IPS-NIHi7 (cell line): ENCODE results near the gene KCNF1.

ENCODE experiments used
- DNase-seq: peaks from one replicate; pipeline ENCODE4 v3.0.0; 2012; ENCODE audit warnings: mixed read lengths; ENCODE audit errors: extremely low spot score

KCNF1 gene, protein sequence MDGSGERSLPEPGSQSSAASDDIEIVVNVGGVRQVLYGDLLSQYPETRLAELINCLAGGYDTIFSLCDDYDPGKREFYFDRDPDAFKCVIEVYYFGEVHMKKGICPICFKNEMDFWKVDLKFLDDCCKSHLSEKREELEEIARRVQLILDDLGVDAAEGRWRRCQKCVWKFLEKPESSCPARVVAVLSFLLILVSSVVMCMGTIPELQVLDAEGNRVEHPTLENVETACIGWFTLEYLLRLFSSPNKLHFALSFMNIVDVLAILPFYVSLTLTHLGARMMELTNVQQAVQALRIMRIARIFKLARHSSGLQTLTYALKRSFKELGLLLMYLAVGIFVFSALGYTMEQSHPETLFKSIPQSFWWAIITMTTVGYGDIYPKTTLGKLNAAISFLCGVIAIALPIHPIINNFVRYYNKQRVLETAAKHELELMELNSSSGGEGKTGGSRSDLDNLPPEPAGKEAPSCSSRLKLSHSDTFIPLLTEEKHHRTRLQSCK

DNA sequence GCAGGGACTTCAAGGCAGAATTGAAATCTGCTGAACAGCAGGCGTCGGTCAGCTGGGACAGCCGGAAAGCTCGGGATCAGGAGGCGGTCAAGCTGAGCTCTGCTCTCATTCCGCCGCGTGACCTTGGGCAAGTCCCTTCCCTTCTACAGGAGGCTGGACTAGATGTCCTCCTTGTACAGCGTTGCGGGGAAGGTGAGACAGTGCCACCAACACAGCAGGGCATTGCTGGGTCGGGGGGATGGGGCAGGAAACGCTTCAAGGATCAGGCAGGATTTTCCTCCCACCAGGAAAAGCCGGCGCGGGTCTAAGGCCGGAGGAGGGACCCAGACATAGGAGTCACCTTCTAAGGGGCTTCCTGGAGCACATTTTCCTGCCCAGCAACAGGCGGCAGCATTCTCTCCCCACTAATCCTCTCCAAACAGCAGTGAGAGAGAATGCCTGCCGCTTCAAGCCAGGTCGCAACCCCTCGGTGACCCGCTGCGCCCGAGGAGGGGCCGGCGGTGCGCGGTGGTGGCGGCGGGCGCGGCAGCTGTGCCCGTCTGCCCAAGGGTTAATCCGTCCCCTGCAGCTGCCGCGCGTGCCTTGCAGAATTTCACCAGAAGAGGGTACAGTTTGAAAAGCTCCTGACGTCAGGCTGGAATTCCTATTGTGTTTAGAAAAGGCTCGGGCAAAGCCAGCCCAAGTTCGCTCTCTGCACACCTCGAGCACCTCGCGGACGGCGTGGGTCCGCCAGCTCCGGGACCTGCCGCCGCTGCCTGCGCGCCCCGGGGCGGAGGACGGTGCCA, at the start of gene KCNF1:
KCNF1 (plus strand) TSS at position 644 of the 785 bp plus-strand sequence. CDS start 493 bp downstream, outside the sequence.
- peak; percentile 74 for DNase-seq

DNA sequence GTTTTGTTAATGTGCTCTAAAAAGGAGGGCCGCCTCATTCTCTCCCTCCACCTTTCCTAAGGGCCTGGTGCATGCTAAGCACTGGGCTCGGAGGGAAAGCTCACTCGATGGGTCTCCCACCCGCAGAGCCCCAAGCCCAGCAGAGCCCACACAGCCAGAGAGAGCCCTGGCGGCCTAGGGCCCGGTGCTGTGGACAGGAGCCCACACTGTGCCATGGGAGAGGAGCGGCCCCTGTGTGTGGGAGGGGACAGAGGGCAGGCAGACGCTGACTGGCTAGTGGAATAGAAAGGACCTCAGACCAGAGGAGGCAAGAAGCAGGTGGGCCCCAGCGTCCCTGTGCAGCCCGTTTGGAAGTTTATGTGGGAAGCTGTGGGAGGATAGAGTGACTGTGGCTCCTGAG, 49.4 kb upstream of the KCNF1 start:
- DNase-seq = no peak

DNA sequence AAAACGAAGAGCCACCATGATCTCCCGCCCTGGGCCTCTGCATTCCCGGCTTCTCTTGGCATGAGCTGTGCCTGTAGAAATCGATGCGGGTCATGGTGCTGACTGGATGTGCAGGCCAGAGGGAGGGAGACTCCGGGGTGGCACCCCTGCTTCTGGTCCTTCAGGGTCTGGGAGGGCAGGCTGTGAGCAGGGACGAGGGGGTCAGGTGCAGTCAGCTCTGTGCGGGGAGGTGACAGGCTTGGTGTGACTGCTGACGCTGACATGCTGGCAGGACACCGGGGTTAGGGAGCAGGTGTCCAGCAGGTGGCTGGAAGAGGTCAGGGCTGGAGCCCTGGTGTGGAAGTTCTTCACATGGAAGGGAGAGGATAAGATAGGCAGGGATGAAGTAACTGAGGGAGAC, 48.7 kb upstream of the KCNF1 start:
- DNase-seq = no peak

DNA sequence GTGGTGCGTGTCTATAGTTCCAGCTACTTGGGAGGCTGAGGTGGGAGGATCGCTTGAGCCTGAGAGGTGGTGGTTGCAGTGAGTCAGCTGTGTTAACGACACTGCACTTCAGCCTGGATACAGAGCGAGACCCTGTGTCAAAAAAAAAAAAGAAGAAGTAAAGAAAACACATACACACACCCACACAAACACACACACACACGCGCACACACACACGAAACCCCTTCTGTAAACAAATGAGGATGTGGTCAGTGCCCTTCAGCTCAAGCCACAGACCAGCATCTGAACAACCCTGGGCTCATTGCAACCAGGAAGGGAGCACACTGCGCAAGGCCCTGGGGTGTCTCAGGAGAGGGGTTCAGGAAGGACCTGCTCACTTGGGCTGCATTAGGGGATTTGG, 47.9 kb upstream of the KCNF1 start:
- no peak for DNase-seq

DNA sequence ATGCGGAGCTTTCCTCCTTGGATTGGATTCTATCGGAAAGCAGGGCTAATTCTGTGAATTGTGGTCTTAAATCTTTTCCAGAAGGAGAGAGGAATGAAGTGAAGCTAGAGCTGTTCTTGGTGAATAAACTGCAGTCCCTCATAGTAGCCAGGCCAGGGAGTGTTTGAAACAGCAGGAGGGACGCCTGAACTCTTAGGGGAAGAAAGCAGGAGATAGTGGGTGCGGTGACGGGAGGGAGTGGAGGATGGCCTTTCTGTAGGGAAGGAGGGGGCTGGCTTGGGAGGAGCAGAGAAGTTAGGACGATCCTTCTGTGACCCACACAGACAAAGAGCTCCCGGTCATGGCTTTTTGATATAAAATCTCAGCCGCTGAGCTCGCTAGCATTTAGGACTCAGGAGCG, 47.5 kb upstream of the KCNF1 start:
- no peak for DNase-seq

DNA sequence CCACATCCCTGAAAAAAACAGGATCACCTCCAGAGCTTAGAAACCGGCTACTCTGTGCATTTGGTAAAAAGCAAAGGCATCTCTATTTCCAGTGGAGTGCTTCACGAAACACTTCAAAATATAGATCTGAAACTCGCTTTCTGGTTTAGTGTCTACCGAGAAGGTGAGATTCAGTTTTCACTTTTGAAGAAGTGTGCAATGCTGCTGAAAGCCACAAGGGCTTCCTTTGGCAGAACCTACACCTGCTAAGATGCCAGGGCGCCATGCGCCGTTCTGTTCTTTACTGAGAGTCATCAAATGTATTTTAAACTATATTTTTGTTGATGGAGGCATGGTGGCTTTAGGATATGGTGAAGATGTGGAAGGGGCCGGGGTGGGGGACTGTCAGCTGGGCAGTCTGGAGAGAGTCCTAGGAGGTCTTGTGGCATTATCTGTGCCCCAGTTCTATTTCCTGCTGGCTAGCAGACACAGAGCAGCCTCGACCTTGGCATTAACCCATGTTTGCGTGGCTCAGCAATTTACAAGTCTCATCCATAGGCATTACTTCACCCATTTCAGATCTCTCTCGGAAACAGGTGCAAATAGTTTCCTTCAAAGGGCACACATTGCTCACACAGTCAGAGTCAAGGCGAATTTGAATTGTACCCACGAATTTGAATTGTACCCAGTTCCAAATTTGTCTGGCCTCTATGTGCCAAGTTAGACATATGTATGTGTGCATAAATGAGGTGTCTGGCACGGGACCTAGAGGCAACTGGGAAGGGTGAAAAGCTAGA, 46.7 kb upstream of the KCNF1 start:
- no peak for DNase-seq

DNA sequence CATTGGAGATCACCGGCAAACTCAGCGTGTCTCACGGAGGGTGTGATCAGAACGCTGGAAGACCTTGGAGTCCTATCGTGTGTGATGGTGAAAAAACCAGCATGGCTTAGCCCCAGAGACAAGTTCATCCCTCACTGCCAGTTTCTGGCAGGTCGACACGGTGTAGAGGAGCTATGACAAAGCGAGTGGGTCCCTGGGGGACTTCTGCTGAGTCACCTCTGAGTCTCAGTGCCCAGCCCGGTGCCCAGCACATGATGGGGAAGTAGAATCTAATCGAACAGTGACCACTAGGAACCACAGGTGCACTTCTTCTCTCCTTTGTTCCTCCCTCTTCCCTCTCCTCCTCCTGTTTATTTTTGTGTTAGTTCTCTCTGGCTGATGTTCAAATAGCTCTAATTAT, 45.9 kb upstream of the KCNF1 start:
- no peak for DNase-seq

DNA sequence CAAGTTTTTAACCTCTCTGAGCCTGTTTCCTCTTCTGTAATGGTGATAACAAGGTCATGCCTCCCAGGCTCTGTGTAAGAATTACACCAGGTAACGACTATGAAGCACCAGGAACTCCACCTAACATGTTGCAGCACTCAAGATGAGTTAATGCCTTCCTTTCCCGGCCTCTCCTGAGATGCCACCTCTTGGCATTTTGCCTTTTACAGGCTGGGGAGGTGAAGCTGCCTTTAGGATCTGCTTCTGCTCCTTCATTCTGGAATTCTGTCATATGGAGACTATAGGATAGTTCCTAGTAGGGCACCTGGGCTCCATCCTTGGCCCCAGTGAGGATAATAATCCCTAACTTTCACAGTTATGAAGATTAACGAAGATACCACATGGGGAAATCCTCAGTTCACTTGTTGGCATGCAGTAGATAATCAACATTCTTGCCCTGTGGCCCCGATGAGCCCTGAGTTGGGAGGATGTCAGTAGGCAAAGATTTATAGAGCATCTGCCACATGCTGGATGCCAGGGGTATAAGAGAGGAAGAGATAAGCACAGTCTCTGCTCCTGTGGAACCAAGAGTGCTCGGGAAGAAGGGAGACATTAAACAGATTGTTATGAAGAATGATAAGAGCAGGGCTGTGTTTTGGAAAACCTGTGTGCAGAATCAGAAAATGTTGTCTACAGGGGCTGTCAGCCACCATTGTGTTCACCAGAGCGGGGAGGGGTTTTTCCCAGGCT, 43.9 kb upstream of the KCNF1 start:
- DNase-seq = no peak

DNA sequence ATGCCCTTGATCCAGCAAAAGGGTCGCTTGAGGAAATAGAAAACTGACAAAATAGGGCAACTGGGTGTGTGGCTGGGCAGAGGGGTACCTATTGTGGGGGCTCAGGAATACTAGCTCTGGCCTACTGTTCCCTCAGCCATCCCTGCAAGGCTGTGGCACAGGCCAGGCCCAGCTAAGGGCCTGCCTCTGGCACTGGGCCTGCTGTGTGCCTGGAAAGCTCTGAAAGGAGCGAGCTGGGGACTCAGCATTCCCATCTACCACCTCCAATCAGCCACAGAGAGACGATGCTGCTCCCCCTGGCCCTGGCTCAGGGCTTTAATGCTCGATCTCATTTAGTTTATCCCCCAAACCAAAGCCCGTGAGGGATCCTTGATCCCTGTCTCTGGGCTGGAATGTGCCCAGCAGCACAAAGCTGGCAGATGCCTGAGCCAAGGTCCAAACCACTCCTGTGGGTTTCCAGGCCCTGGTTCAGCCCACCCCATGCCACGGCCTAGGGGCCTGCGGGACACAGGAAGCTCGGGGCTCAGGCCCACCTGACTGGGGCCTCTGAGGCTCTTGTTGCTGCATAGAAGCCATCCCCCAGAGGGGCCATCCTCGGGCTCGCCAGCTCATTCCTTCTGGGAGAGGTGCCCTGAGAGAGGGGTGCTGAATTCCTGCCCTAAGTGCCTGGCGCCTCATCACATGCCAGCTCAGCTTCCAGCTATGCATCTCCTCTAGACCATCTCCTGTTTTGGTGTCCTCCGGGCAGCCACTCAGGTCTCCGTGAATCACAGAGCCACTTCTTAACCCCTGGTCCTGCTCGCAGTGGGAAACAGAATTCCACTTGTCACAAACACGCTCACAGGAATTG, 43.0 kb upstream of the KCNF1 start:
- DNase-seq = no peak

DNA sequence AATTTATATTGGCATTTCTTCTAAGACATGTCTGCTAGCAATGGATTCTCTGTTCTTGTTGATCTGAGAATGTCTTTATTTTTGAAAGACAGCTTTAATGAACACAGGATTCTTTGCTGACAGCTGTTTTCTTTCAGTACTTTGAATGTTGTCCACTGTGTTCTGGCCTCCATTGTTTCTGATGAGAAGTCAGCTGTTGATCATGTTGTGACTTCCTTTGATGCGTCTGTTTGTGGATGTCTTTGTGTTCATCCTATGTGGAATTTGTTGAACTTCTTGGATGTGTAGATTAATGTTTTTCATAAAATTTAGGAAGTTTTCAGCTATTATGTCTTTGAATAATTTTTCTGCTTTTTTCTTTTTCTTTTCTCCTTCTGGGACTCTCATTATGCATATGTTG, 39.8 kb upstream of the KCNF1 start:
- no peak for DNase-seq

DNA sequence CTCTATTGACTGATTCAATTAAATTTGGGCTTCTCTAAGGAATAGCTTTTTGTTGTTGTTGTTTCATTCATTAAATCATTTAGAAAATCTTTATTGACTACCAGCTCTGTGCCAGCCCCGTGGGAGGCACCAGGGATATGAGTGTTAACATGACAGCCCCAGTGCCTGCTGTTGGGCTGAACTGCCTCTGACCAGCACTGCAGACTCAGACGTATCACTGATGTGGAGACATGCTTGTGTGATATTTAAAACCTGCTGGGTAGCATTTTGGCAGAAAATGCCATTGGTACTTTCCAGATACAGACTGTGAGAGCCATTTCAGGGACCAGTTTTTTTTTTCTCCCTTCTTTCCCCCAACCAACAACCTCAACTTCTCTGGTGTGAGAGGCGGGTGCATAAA, 38.6 kb upstream of the KCNF1 start:
- no peak for DNase-seq

DNA sequence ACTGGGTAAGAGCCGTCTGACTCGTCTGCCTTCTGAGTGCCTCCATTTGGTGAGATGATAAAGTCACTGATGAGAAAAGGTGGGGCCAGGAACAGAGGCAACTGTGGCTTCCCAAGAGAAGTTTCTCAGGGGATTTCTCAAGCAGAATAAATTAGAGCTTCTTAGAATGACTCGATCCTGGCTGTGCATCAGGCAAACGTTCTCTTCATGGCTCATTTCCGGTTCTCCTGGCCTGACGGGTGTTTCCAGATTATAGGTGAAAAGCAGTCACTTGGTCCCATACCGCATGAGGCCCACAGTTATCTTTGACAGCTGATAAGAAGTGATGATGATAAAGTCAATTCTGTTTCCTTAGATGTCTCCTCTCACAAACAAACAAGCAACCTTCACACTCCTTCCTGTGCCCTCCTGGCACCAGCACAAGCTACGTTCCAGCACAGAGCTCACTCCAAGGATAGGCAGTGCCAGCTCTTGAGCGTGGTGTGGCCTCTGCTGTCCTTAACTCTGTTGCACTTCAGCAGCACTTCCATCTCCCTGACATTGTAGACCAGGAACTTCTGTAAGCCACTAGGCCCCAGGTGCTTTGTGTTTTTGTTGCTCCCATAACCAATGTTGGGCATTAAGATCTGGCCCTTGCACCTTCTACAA, 37.8 kb upstream of the KCNF1 start:
- no peak for DNase-seq

DNA sequence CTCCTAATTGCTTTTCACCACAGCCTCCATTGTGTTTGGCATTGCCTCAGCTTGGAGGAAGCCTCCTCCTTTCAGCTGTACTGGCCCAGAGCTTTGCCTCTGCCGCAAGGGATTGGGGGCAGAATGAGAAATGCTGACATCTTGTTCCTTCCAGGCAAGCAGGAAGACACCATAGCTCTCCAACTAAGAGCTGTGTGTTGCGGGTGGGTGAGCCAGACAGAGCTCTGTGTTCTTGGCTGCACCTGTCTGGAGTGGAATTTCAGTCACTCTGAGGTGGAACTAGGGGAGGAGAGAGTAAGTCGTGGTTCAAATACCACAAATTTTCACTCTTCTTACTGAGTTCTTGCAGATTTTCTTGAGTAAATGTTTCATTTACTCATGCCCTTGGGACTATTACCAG, 36.6 kb upstream of the KCNF1 start:
- no peak for DNase-seq

DNA sequence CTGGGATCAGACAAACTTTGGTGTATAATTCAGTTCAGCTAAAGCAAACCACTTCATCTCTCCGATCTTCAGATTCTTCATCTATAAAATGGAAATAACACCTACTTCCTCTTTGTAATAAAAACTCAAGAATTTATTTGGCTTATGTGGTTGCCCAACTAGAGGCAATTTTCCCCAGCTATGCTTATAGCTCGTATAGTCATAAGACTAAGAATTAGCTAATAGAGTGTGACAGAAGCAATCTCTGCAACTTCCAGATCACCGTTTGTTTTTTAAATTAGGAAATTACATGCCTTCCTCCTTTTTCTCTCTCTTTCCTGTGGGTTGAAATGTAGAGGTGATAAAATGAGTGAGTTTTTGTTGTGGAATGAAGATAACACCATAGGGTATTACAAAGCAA, 35.3 kb upstream of the KCNF1 start:
- DNase-seq = no peak

DNA sequence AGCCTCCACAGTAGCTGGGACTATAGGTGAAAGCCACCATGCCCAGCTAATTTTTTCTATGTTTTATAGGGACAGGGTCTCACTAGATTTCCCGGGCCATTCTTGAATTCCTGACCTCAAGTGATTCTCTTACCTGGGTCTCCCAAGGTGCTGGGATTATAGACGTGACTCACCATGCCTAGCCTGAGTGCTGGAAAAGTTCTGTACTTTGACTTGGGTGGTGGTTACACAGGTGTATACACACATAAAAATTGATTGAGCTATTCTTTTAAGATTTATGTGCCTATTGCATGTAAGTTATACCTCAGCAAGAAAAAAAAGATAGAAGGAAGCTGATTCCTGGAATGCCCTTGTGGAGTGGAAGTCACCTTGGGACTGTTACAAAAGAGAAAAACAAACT, 34.8 kb upstream of the KCNF1 start:
- DNase-seq = no peak

DNA sequence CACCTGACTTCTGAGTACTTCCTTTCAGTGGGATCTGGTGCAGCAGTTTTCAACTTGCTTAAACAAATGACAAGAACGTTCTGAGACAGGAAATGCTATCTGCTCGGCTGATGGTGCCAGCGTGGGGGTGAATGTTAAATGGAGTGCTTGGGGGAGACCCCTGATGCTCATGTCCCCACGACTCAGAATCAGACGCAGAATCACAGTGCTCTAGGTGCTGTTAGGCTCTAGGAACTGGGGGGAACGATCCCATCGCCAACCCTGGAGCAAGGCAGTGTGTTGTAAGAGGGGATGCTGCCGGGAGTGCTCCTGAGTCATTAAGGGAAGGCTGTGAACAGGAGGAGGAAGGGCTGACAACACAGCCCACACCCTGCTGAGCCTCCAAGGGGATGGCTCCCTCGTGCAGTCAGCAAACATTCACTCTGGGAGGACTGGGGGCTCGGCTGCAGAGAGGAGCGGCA, 34.1 kb upstream of the KCNF1 start:
- DNase-seq = no peak

DNA sequence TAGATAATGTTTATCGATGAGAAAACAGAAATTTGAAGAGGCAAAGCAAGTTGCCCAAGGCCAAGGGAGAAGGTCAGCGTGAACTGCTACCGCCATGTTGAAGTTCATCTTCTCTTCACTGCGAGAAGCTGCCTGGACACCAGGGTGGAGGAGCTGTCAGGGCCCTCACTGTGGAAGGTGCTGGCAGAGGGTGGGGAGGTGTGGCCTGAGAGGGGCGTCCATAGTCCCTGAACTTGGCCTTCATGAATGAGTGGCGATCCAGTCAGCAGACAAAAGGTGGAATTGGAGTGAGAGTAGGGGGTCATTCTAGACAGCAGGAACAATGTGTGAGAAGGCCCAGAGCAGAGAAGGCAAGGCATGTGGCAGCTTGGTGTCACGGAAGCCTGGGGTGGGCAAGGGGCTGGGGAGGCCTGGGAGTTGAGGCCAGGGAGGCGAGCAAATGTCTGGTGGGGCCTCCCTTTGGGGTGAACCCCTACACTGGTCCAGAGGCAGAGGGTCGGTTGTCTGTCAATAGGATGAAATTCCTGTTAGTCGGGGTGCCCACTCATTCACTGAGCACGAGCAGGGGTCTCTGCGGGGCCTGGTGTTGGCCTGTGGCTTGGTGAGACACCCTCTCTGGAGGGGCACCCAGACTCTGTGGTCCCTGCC, 33.3 kb upstream of the KCNF1 start:
- no peak for DNase-seq

DNA sequence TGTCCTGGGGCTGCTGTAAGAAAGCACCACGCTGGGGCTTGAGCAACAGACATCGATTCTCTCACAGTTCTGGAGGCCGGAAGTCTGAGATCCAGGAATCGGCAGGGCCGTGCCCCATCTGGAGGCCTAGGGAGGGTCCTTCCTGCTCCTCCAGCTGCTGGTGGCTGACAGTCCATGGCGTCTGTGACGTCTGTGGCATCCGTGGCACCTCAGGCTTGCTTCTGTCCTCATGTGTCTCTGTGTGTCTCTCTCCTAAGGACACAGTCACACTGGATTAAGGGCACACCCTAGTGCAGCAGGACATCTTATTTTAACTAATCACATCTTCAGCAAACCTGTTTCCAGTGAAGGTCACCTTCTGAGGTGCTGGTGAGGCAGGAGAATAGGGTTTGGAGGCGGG, 32.6 kb upstream of the KCNF1 start:
- no peak for DNase-seq
